Glutamatergic neuron (in vitro differentiated cells): Measurements from ENCODE around the gene RAD51B. TPM values are rescaled to one million over a fixed set of nuclear protein-coding genes. Genes with fewer than 3 reads are reported as not detected.
A peak's percentile ranks its signal among the peaks of the same experiment; 100 is the strongest.

Experiments
- DNase-seq: peaks from one replicate; pipeline ENCODE4 v3.0.0; 2022
- H3K27ac Mint-ChIP-seq: one replicate; pipeline ENCODE4 v1.8.0; 2020; ENCODE audit warnings: mild to moderate bottlenecking, mixed read lengths, inconsistent platforms; ENCODE audit not compliant: unreplicated experiment
- H3K27me3 Mint-ChIP-seq: one replicate; pipeline ENCODE4 v1.8.0; 2020; ENCODE audit warnings: mild to moderate bottlenecking, moderate library complexity, mixed read lengths, inconsistent platforms; ENCODE audit not compliant: unreplicated experiment
- H3K36me3 Mint-ChIP-seq: one replicate; pipeline ENCODE4 v1.8.0; 2020; ENCODE audit warnings: mild to moderate bottlenecking, mixed read lengths, inconsistent platforms; ENCODE audit not compliant: unreplicated experiment
- H3K4me1 Mint-ChIP-seq: one replicate; pipeline ENCODE4 v1.8.0; 2020; ENCODE audit warnings: mild to moderate bottlenecking, low read depth, mixed read lengths, inconsistent platforms; ENCODE audit not compliant: unreplicated experiment
- H3K4me3 Mint-ChIP-seq: one replicate; pipeline ENCODE4 v1.8.0; 2020; ENCODE audit warnings: mild to moderate bottlenecking, mixed read lengths, inconsistent platforms; ENCODE audit not compliant: unreplicated experiment
- H3K9me3 Mint-ChIP-seq: one replicate; pipeline ENCODE4 v1.8.0; 2020; ENCODE audit warnings: mild to moderate bottlenecking, moderate library complexity, mixed read lengths, inconsistent platforms; ENCODE audit not compliant: unreplicated experiment
- total RNA-seq: library from RNA; stranded (reverse); fragmentation: NEBNext Ultra II Directional; extraction: Animal tissue kit (Norgen Biotek cat#: 25700); gene quantifications from one replicate; pipeline ENCODE4 v1.2.1, GENCODE V29; 2021; ENCODE audit not compliant: unreplicated experiment
- TF ChIP-seq, protein P1 (sequence below): fragments of 200-600 bp; sonication (generic); IDR thresholded peaks from one replicate; pipeline ENCODE4 v1.5.0; 2021; ENCODE audit not compliant: partially characterized antibody, unreplicated experiment

Gene RAD51B
- total RNA-seq, 1 donor from 2014 or later = 9.7 TPM

DNA sequence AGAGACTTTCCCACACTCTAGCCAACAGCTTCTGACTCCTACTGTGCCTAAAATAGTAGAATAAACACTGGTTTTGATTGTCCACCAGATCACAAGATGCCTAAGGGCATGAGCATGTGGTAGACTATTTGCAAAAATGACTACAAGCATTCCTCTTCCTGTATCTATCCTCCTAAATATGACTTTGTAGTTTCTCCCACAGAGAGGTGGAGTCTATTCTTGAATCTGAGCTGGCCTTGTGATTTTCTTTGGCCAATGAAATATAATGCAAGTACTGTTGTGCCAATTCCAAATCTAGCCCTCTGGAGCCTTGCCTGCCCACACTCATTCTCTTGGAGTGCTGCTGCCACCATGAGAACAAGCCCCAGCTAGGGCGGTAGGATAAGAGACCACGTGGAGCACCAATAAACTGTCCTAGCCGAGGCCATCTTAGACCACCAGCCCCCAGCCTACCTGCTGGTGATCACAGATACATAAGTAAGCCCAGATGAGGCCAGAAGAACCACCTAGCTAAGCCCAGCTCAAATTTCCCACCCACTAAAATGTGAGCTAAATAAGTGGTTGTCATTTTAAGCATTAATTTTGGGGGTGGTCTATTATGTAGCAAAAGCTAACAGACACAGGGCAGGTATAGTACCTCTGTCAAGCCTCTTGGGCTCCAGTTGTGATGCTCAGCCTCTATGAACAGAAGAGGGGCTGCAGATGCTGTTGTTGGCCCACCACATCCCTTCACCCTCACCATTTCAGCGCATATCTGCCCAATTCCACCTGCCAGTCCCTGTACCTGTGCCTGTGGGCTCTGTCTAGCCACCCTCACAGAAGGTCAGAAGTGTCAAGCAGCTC lies 955.4 kb downstream of the RAD51B start:
- peaks cover 2% of the 10 kb centered on the region for H3K27me3 Mint-ChIP-seq
- H3K9me3 Mint-ChIP-seq = peaks cover 1% of the 10 kb centered on the region
- DNase-seq = peak; percentile 1
- H3K27ac Mint-ChIP-seq = no peak overlapping the region
- no peaks in the 10 kb centered on the region for H3K4me1 Mint-ChIP-seq
- no peak overlapping the region for H3K4me3 Mint-ChIP-seq
- peaks cover 4% of the 10 kb centered on the region for H3K36me3 Mint-ChIP-seq
- TF ChIP-seq, protein P1, sequence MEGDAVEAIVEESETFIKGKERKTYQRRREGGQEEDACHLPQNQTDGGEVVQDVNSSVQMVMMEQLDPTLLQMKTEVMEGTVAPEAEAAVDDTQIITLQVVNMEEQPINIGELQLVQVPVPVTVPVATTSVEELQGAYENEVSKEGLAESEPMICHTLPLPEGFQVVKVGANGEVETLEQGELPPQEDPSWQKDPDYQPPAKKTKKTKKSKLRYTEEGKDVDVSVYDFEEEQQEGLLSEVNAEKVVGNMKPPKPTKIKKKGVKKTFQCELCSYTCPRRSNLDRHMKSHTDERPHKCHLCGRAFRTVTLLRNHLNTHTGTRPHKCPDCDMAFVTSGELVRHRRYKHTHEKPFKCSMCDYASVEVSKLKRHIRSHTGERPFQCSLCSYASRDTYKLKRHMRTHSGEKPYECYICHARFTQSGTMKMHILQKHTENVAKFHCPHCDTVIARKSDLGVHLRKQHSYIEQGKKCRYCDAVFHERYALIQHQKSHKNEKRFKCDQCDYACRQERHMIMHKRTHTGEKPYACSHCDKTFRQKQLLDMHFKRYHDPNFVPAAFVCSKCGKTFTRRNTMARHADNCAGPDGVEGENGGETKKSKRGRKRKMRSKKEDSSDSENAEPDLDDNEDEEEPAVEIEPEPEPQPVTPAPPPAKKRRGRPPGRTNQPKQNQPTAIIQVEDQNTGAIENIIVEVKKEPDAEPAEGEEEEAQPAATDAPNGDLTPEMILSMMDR = no peak

DNA sequence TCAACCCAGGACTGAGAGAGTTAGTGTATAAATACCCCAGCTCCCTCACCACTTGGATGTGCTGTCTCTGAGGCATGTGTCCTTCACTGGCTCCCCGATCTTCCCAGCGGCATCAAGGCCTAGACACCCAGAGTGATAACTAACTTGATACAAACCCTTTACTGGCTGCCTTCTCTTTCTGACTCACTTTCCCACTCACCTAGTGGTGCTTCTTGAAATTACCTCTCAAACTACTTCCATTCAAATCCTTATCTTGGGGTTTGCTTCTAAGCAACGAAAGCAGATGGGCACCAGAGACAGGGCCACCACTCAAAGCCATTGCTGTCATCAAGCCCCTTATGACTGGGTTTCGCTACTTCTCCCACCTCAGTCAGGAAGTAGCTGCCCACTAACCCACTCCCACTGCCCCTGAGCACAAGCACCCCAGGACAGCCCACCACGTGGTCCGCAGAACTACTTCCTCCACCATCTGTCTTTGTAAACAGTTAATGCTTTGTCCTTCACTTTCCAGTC lies 956.1 kb downstream of the RAD51B start:
- Mint-ChIP-seq H3K4me3 (no peak overlapping the region), H3K36me3 (peaks cover 4% of the 10 kb centered on the region), H3K27ac (no peak overlapping the region), H3K9me3 (peaks cover 1% of the 10 kb centered on the region), H3K27me3 (peaks cover 2% of the 10 kb centered on the region), H3K4me1 (no peaks in the 10 kb centered on the region)
- peak; percentile 2 for DNase-seq
- TF ChIP-seq, protein P1 = peak; percentile 29

DNA sequence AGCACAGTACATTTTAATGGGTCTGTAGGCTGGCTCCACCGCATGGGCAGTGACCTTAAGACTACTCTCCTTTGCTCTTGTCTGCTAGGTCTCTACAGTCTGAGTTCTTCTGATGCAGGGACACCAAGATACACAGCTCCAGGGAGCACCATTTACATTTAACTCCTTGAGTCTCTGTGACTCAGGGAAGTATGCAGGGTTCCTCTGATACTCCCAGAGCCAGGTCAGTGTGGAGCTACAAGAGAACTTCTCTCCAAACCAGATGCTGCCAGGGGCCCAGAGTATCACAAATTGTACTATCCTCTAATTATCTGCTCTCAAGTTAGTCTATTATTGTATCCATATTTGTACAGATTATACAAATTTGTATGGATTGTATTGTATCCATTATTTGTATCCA lies 958.1 kb downstream of the RAD51B start:
- Mint-ChIP-seq H3K27ac (no peak overlapping the region), H3K36me3 (peaks cover 4% of the 10 kb centered on the region), H3K4me1 (peaks cover 1% of the 10 kb centered on the region), H3K4me3 (no peak overlapping the region), H3K9me3 (peaks cover 1% of the 10 kb centered on the region), H3K27me3 (peaks cover 2% of the 10 kb centered on the region)
- TF ChIP-seq, protein P1 = no peak
- DNase-seq = no peak

Other genes starting within 250 kb of the RAD51B start
- 24.3 TPM for gene PIGH, start 219.5 kb upstream of the RAD51B start, total RNA-seq
- 78.7 TPM for gene ARG2, start 199.9 kb upstream of the RAD51B start, total RNA-seq
- gene VTI1B, start 145.1 kb upstream of the RAD51B start, total RNA-seq = 77.7 TPM
- 94.7 TPM for gene RDH11, start 124.0 kb upstream of the RAD51B start, total RNA-seq
- gene RDH12, start 117.9 kb upstream of the RAD51B start, total RNA-seq = 0.22 TPM
- gene ZFYVE26, start 3.2 kb upstream of the RAD51B start, total RNA-seq = 32.5 TPM